Stimulated activated CD8-positive, alpha-beta memory T cell treated with anti-CD3 and anti-CD28 coated beads, Interleukin-4, amount 100 ng/mL, for 48 hours (primary cell): ENCODE data around the gene ALPI.

Source experiments
- DNase-seq: peaks from one replicate; pipeline ENCODE4 v3.0.0-alpha.2; 2020

Gene ALPI

GRCh38 chr2:232503809-232504323 is 47.9 kb downstream of the ALPI start:
- DNase-seq, result no peak

GRCh38 chr2:232504438-232504837 is 48.5 kb downstream of the ALPI start:
- DNase-seq, result no peak

- DNase-seq, result no peak
Observed at GRCh38 chr2:232505856-232506255, 49.9 kb downstream of the ALPI start.

- DNase-seq, result no peak
Observed at GRCh38 chr2:232506709-232507108, 50.8 kb downstream of the ALPI start.

- no peak for DNase-seq
Observed at GRCh38 chr2:232508251-232508650, 52.3 kb downstream of the ALPI start.
